NB4 (cell line): ENCODE measurements around the gene GPRC5B.

Experiments
- CTCF ChIP-seq: IDR thresholded peaks from one replicate; pipeline ENCODE4 v1.5.1; 2012; ENCODE audit warnings: low read depth, low read length
- MYC ChIP-seq: IDR thresholded peaks from 2 replicates; pipeline ENCODE4 v1.6.1; 2011; ENCODE audit warnings: low read depth, low read length
- POLR2A ChIP-seq: IDR thresholded peaks from 2 replicates; pipeline ENCODE4 v1.6.1; 2011; ENCODE audit warnings: mild to moderate bottlenecking; ENCODE audit not compliant: insufficient read length; ENCODE audit errors: extremely low read depth
- TF ChIP-seq, protein P1 (sequence below): IDR thresholded peaks from 2 replicates; pipeline ENCODE4 v1.6.1; 2011; ENCODE audit warnings: low read depth, low read length

DNA sequence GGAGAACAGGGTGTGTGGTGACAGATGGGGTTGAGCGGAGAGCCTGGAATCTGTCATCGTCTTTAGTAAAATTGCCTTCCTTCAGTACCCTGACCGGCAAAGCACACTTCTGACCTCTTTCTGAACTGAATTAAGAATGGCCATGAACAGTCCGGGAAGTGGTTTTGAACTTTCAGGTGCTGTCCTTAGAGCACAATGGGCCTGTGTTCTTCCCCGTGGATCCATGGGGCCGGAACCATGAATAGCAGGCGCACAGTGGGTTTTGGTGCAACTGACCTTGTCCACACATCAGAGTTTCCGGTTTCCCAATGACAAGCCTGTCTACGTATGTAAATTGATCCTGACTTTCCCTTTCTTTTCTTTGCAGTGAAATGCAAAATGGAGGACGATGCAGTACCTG is 28.5 kb downstream of the GPRC5B start:
- TF ChIP-seq CTCF (no peak), POLR2A (no peak), MYC (no peak)
- TF ChIP-seq, protein P1, sequence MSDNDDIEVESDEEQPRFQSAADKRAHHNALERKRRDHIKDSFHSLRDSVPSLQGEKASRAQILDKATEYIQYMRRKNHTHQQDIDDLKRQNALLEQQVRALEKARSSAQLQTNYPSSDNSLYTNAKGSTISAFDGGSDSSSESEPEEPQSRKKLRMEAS = no peak
